Measurements from ENCODE around the gene CDS2. TPM values are rescaled to one million over a fixed set of nuclear protein-coding genes. Genes with fewer than 3 reads are reported as not detected.

The CDS2 gene
- total and polyA plus RNA-seq, 10 of the 15 experiments (the other 5 are each of a cell fraction or from before 2014, with no cell fraction given): 11.5 to 94.7 (median 23.1) TPM

DNA sequence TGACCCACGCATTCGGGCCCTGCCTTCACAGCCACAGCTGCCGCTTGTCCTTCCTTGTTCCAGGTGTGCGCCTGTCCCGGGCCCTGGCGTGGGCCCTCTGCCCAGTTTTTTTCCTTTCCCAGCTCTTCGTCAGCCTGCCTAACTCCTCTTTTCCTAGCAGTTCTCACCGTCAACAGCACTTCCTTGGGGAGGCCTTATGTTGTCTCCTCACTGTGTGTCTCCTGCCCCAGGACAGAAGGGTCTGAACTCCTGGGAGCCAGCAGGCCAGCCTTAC, 71.8 kb downstream of the CDS2 start (continued):
- TF ChIP-seq, protein P1, sequence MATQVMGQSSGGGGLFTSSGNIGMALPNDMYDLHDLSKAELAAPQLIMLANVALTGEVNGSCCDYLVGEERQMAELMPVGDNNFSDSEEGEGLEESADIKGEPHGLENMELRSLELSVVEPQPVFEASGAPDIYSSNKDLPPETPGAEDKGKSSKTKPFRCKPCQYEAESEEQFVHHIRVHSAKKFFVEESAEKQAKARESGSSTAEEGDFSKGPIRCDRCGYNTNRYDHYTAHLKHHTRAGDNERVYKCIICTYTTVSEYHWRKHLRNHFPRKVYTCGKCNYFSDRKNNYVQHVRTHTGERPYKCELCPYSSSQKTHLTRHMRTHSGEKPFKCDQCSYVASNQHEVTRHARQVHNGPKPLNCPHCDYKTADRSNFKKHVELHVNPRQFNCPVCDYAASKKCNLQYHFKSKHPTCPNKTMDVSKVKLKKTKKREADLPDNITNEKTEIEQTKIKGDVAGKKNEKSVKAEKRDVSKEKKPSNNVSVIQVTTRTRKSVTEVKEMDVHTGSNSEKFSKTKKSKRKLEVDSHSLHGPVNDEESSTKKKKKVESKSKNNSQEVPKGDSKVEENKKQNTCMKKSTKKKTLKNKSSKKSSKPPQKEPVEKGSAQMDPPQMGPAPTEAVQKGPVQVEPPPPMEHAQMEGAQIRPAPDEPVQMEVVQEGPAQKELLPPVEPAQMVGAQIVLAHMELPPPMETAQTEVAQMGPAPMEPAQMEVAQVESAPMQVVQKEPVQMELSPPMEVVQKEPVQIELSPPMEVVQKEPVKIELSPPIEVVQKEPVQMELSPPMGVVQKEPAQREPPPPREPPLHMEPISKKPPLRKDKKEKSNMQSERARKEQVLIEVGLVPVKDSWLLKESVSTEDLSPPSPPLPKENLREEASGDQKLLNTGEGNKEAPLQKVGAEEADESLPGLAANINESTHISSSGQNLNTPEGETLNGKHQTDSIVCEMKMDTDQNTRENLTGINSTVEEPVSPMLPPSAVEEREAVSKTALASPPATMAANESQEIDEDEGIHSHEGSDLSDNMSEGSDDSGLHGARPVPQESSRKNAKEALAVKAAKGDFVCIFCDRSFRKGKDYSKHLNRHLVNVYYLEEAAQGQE (IDR thresholded peaks at IDR 0.05; ENCODE audit: low read depth, low read length): no peak
- TF ChIP-seq YY1 (IDR thresholded peaks at IDR 0.05; ENCODE audit: low read depth, low read length): no peak
- no peak for TF ChIP-seq PML (IDR thresholded peaks at IDR 0.05; ENCODE audit: low read length)

DNA sequence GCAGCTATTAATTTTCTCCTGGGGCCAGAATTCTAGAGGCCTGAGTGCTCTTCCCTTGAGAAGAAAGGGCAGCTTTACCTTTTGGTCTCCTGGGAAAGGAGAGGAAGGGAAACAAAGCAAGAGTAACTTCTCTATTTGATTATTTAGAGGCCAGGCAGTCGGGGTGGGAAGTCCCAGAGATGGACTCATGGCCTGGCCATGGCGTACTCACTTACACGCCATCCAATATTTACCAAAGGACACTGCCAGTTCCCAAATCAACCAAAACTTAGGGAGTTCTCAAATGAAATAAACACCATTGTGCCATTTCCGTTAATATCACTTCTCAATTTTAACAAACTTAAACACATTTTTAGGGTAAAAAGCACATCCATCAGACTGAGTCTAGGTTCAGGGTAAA, 76.6 kb downstream of the CDS2 start:
- no peak for FAIRE-seq
- H3K4me2 ChIP-seq (ENCODE audit: control insufficient read depth, insufficient read depth): no peak overlapping the region
- intact Hi-C loops (cut with micrococcal nuclease; ENCODE audit: unreplicated experiment): no loop called here
- ATAC-seq: no peak
- H3K9ac ChIP-seq (ENCODE audit: control insufficient read depth, insufficient read depth, low read length): no peak overlapping the region
- H3K27ac ChIP-seq (ENCODE audit: control insufficient read depth, insufficient read depth): no peak overlapping the region
- H3K4me3 ChIP-seq: no peak overlapping the region
- BruUV-seq (replicated peaks): no TSS peak
- 74% methylated on average over 4 of the region's 4 CpGs for WGBS (ENCODE audit: insufficient coverage, insufficient replicate concordance, low lambda C conversion rate, missing lambda C conversion rate)
- ChIA-PET POLR2A (no interaction called here), CTCF (interaction anchor here (0.6 to 3.0 kb wide), 3 partner anchors 11 to 333 kb away, joined by 3 to 31 read pairs (median 7); no protein-coding TSS in a partner anchor), SMC1A (ENCODE audit: uncharacterized antibody, unreplicated experiment) (interaction anchor here (1.0 to 2.7 kb wide), 3 partner anchors 10 to 77 kb away, joined by 4 to 12 read pairs (median 6); partner anchors contain the start of gene CDS2), RAD21 (ENCODE audit: unreplicated experiment) (interaction anchor here (1.2 kb wide), 1 partner anchor 245 kb away, joined by 4 read pairs; no protein-coding TSS in a partner anchor)
- no peaks in the 10 kb centered on the region for H3K9me3 ChIP-seq (replicated peaks; ENCODE audit: control insufficient read depth, insufficient read depth, low read length)
- no peaks in the 10 kb centered on the region for H3K27me3 ChIP-seq (replicated peaks in 1 of 2; ENCODE audit: control insufficient read depth in 2 of 2, insufficient read depth in 2 of 2, low read length in 1 of 2)
- no peak overlapping the region for H2AFZ ChIP-seq (ENCODE audit: control insufficient read depth, low read depth, low read length)
- no peaks in the 10 kb centered on the region for H3K79me2 ChIP-seq (ENCODE audit: control insufficient read depth, insufficient read depth, low read length)
- no peaks in the 10 kb centered on the region; a peak in 1 of 4 replicates for H3K36me3 ChIP-seq (ENCODE audit: control insufficient read depth in 2 of 2, insufficient read depth in 2 of 2, low read length in 1 of 2)
- no peaks in the 10 kb centered on the region for H4K20me1 ChIP-seq (ENCODE audit: control insufficient read depth, insufficient read depth)
- DNase-seq (ENCODE audit: low read depth, low spot score): no peak
- no peaks in the 10 kb centered on the region for H3K4me1 ChIP-seq (ENCODE audit: control insufficient read depth, insufficient read depth, low read length)
- in situ Hi-C loops (cut with MboI): no loop called here
- TF ChIP-seq RUNX3 (IDR thresholded peaks at IDR 0.05; ENCODE audit: low read length): no peak
- TF ChIP-seq IKZF1 (conservative IDR thresholded peaks at IDR 0.05): no peak
- no peak for TF ChIP-seq RB1 (IDR thresholded peaks at IDR 0.05; ENCODE audit: borderline replicate concordance)
- no peak for TF ChIP-seq NFIC (IDR thresholded peaks at IDR 0.05; ENCODE audit: low read depth, low read length)
- no peak for TF ChIP-seq ATF7 (IDR thresholded peaks at IDR 0.05; ENCODE audit: low read depth)
- TF ChIP-seq EZH2 (IDR thresholded peaks at IDR 0.05; ENCODE audit: borderline replicate concordance, control insufficient read depth, low read depth, low read length): no peak
- no peak for TF ChIP-seq SMC3 (IDR thresholded peaks at IDR 0.05; ENCODE audit: borderline replicate concordance, low read length)
- TF ChIP-seq SUPT20H (IDR thresholded peaks at IDR 0.05; ENCODE audit: borderline replicate concordance, control insufficient read depth, low read depth, low read length): no peak
- TF ChIP-seq, protein P2, sequence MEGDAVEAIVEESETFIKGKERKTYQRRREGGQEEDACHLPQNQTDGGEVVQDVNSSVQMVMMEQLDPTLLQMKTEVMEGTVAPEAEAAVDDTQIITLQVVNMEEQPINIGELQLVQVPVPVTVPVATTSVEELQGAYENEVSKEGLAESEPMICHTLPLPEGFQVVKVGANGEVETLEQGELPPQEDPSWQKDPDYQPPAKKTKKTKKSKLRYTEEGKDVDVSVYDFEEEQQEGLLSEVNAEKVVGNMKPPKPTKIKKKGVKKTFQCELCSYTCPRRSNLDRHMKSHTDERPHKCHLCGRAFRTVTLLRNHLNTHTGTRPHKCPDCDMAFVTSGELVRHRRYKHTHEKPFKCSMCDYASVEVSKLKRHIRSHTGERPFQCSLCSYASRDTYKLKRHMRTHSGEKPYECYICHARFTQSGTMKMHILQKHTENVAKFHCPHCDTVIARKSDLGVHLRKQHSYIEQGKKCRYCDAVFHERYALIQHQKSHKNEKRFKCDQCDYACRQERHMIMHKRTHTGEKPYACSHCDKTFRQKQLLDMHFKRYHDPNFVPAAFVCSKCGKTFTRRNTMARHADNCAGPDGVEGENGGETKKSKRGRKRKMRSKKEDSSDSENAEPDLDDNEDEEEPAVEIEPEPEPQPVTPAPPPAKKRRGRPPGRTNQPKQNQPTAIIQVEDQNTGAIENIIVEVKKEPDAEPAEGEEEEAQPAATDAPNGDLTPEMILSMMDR (IDR thresholded peaks at IDR 0.05 in 2 of 3, conservative IDR thresholded peaks at IDR 0.05 in 1 of 3; ENCODE audit: control insufficient read depth in 2 of 3, extremely low read depth in 1 of 3, insufficient read depth in 1 of 3, low read depth in 3 of 3, low read length in 3 of 3): no peak
- no peak for TF ChIP-seq CHD4 (IDR thresholded peaks at IDR 0.05)

Measured in GM12878 (cell line).